HUES6 (cell line): ENCODE measurements around the gene NOG.

Experiments used
- H3K27ac ChIP-seq: 2 replicates; pipeline ENCODE4 v1.7.0; 2013; ENCODE audit warnings: low read depth, mild to moderate bottlenecking, low read length, inconsistent platforms
- H3K27me3 ChIP-seq: 2 replicates; pipeline ENCODE4 v1.6.1; 2013; ENCODE audit warnings: low read length; ENCODE audit not compliant: control insufficient read depth, insufficient read depth
- H3K36me3 ChIP-seq: 2 replicates; pipeline ENCODE4 v1.6.1; 2013; ENCODE audit warnings: low read length; ENCODE audit not compliant: control insufficient read depth, insufficient read depth
- H3K4me1 ChIP-seq: 2 replicates; pipeline ENCODE4 v1.6.1; 2013; ENCODE audit warnings: low read length; ENCODE audit not compliant: control insufficient read depth, insufficient read depth
- H3K4me3 ChIP-seq: 2 replicates; pipeline ENCODE4 v1.5.1; 2013; ENCODE audit warnings: low read depth, low read length
- H3K9ac ChIP-seq: one replicate; pipeline ENCODE4 v1.6.1; 2013; ENCODE audit warnings: mild to moderate bottlenecking, low read length
- H3K9me3 ChIP-seq: 2 replicates; pipeline ENCODE4 v1.6.1; 2013; ENCODE audit warnings: low read depth, low read length; ENCODE audit not compliant: control insufficient read depth, insufficient read depth

NOG gene

GRCh38 chr17:56593646-56594319 is at the start of gene NOG:
TSS of gene NOG (plus strand) at chr17:56593699. CDS start at chr17:56594224, 525 bp downstream.
- peaks cover 19% of the 10 kb centered on the region for H3K4me1 ChIP-seq
- peak within 1 kb of the TSS; percentile 90 for H3K4me3 ChIP-seq
- H3K27me3 ChIP-seq = peaks cover 87% of the 10 kb centered on the region
- H3K9ac ChIP-seq = peak within 1 kb of the TSS; percentile 68
- H3K36me3 ChIP-seq = no peaks in the 10 kb centered on the region
- H3K27ac ChIP-seq = no peak within 1 kb of the TSS
- no peaks in the 10 kb centered on the region for H3K9me3 ChIP-seq

GRCh38 chr17:56545106-56545505 is 48.4 kb upstream of the NOG start:
- Histone ChIP-seq H3K4me3 (no peak overlapping the region), H3K36me3 (no peaks in the 10 kb centered on the region), H3K27me3 (no peaks in the 10 kb centered on the region), H3K9ac (no peak overlapping the region), H3K9me3 (0 out of 2 replicates have a peak, but pooled peaks cover 5% of the 10 kb centered on the region), H3K4me1 (0 out of 2 replicates have a peak, but pooled peaks cover 3% of the 10 kb centered on the region), H3K27ac (no peak overlapping the region)

- Histone ChIP-seq H3K4me1 (0 out of 2 replicates have a peak, but pooled peaks cover 3% of the 10 kb centered on the region), H3K9me3 (0 out of 2 replicates have a peak, but pooled peaks cover 5% of the 10 kb centered on the region), H3K27me3 (no peaks in the 10 kb centered on the region), H3K4me3 (no peak overlapping the region), H3K36me3 (no peaks in the 10 kb centered on the region), H3K9ac (no peak overlapping the region), H3K27ac (no peak overlapping the region)
These were observed 47.6 kb upstream of the NOG start for GRCh38 chr17:56545930-56546329.

- H3K4me1 ChIP-seq = 0 out of 2 replicates have a peak, but pooled peaks cover 3% of the 10 kb centered on the region
These were observed 44.8 kb upstream of the NOG start for GRCh38 chr17:56548661-56549060.

DNA sequence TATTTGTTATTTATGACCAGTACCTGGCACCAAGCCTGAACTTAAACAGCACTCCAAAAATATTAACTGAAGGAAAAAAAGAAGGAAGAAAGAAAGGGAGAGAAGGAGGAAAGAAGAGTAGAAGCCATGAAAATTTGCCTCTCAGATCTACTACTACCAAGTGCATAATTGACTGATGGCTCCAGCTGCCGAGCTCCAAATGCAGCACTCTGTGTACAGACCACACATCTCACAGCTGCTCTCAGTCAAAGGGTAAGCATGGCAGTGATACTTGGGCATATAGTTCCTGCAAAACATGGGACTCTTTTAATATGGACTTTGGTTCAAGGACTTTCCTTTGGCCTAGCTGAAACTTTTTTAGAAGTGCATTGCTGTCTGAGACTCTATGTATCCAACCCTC is 44.0 kb upstream of the NOG start:
- no peaks in the 10 kb centered on the region for H3K36me3 ChIP-seq
- H3K4me1 ChIP-seq = 0 out of 2 replicates have a peak, but pooled peaks cover 3% of the 10 kb centered on the region
- H3K27ac ChIP-seq = no peak overlapping the region
- no peak overlapping the region for H3K9ac ChIP-seq
- H3K27me3 ChIP-seq = no peaks in the 10 kb centered on the region
- no peak overlapping the region for H3K4me3 ChIP-seq
- 0 out of 2 replicates have a peak, but pooled peaks cover 14% of the 10 kb centered on the region for H3K9me3 ChIP-seq

More at GRCh38 chr17:56548661-56549060, 44.8 kb upstream of the NOG start:
- Histone ChIP-seq H3K36me3 (no peaks in the 10 kb centered on the region), H3K27me3 (no peaks in the 10 kb centered on the region), H3K9ac (no peak overlapping the region), H3K9me3 (0 out of 2 replicates have a peak, but pooled peaks cover 14% of the 10 kb centered on the region), H3K27ac (no peak overlapping the region), H3K4me3 (no peak overlapping the region)

DNA sequence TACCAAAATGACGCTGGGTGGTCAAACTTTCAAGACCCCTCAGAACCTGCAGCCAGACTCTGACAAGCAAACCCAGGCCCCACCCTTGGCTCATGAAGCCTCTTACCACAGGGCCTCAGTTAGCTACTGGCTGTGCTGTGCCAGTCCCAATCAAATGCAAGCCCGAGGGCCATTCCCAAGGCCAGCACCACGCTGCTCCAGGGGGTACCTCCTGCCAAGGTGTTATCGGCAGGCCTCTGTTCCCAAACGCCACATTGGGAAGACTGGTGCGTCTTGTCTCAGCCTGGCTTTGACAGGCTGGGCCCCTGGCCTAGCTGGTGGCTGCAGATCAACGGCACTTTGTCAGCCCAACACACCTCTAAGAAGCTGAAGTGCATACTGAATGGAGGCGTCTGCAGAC is 35.8 kb upstream of the NOG start:
- H3K9ac ChIP-seq = no peak overlapping the region
- no peak overlapping the region for H3K4me3 ChIP-seq
- no peaks in the 10 kb centered on the region for H3K9me3 ChIP-seq
- H3K36me3 ChIP-seq = no peaks in the 10 kb centered on the region
- no peaks in the 10 kb centered on the region for H3K27me3 ChIP-seq
- H3K4me1 ChIP-seq = no peaks in the 10 kb centered on the region
- no peak overlapping the region for H3K27ac ChIP-seq

DNA sequence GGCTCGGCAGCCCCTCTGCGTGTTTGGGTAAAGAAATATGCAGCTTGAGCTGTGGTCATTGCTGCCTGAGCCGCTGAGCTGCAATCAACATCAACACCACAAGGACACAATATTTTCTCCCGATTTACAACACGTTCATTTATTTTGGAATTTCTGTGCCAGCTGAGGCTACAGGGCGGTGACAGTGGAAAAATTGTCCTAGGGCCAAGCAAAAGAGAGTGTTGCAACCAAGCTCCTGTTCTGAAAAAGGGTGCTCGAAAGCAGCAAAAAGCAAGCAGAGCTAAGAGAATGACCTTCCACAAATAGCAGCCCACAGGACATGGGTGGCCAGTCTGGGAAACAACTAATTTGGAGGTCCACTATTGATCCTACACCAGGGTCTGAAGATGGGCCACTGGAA is 35.4 kb upstream of the NOG start:
- Histone ChIP-seq H3K27me3 (no peaks in the 10 kb centered on the region), H3K27ac (no peak overlapping the region), H3K4me3 (no peak overlapping the region), H3K36me3 (no peaks in the 10 kb centered on the region), H3K9me3 (no peaks in the 10 kb centered on the region), H3K4me1 (no peaks in the 10 kb centered on the region), H3K9ac (no peak overlapping the region)

- Histone ChIP-seq H3K27ac (no peak overlapping the region), H3K27me3 (no peaks in the 10 kb centered on the region), H3K4me1 (no peaks in the 10 kb centered on the region), H3K36me3 (no peaks in the 10 kb centered on the region), H3K9me3 (no peaks in the 10 kb centered on the region), H3K9ac (no peak overlapping the region), H3K4me3 (no peak overlapping the region)
These were observed 23.3 kb upstream of the NOG start for GRCh38 chr17:56570199-56570598.

DNA sequence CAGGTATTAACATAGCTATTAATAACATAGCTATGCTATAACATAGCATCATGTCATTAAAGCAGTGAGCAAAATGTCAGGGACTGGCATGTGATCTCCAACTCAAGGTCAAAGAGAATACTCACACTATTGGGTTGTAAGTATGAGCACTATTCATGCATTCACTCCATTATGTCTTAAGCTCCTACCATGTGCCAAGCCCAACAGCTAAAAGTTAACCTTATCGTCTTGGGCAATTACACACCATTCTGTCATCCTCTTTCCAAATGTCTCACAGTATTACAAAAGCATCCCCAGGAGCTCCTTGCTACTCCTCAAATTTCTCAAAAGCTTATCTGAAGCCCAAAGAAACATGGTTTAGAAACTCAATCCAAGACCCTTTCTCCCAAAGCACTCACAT is 22.0 kb upstream of the NOG start:
- Histone ChIP-seq H3K4me3 (no peak overlapping the region), H3K27me3 (no peaks in the 10 kb centered on the region), H3K4me1 (no peaks in the 10 kb centered on the region), H3K27ac (no peak overlapping the region), H3K9ac (no peak overlapping the region), H3K9me3 (no peaks in the 10 kb centered on the region), H3K36me3 (no peaks in the 10 kb centered on the region)

GRCh38 chr17:56577190-56577842 is 16.2 kb upstream of the NOG start:
- no peak overlapping the region for H3K4me3 ChIP-seq
- H3K36me3 ChIP-seq = no peaks in the 10 kb centered on the region
- H3K4me1 ChIP-seq = peaks cover 3% of the 10 kb centered on the region
- no peak overlapping the region for H3K27ac ChIP-seq
- no peak overlapping the region for H3K9ac ChIP-seq
- no peaks in the 10 kb centered on the region for H3K27me3 ChIP-seq
- H3K9me3 ChIP-seq = 0 out of 2 replicates have a peak, but pooled peaks cover 3% of the 10 kb centered on the region

GRCh38 chr17:56577843-56578204 is 15.7 kb upstream of the NOG start:
- Histone ChIP-seq H3K27ac (no peak overlapping the region), H3K9ac (no peak overlapping the region), H3K4me1 (peaks cover 3% of the 10 kb centered on the region), H3K4me3 (no peak overlapping the region), H3K27me3 (no peaks in the 10 kb centered on the region), H3K36me3 (no peaks in the 10 kb centered on the region), H3K9me3 (0 out of 2 replicates have a peak, but pooled peaks cover 3% of the 10 kb centered on the region)
